WTC11 (cell line): Measurements from ENCODE around the gene MOB3B. TPM values are rescaled to one million over a fixed set of nuclear protein-coding genes. Genes with fewer than 3 reads are reported as not detected.

Experiments
- ATAC-seq: fragments of 200-7000 bp; cut with Tn5 transposase; 2 replicates; pipeline ENCODE4 v1.10.0; 2021; ENCODE audit warnings: mild to moderate bottlenecking, moderate library complexity
- CTCF ChIA-PET: fragments of 300-600 bp; sonication (Branson Sonifier 250); formaldehyde crosslinking; loops from one replicate; lab custom pipeline; 2021; ENCODE audit warnings: antibody characterized with exemption; lab: Charles Lee
- POLR2A ChIA-PET: fragments of 350-600 bp; sonication (Branson Sonifier 250); formaldehyde crosslinking; loops from one replicate; lab custom pipeline; 2021; ENCODE audit warnings: antibody characterized with exemption; lab: Charles Lee
- DNase-seq: peaks from one replicate; pipeline ENCODE4 v3.0.0; 2021; ENCODE audit warnings: low spot score
- H3K27ac Mint-ChIP-seq: 2 replicates; pipeline ENCODE4 v1.8.0; 2021; ENCODE audit warnings: mixed read lengths
- H3K27me3 Mint-ChIP-seq: 2 replicates; pipeline ENCODE4 v1.8.0; 2021; ENCODE audit warnings: low read depth, mild to moderate bottlenecking, moderate library complexity, mixed read lengths
- H3K36me3 Mint-ChIP-seq: 2 replicates; pipeline ENCODE4 v1.8.0; 2021; ENCODE audit warnings: mixed read lengths
- H3K4me1 Mint-ChIP-seq: 2 replicates; pipeline ENCODE4 v1.8.0; 2022; ENCODE audit warnings: mixed read lengths
- H3K4me3 Mint-ChIP-seq: 2 replicates; pipeline ENCODE4 v1.8.0; 2021; ENCODE audit warnings: mild to moderate bottlenecking, moderate library complexity, mixed read lengths
- H3K9me3 Mint-ChIP-seq: 2 replicates; pipeline ENCODE4 v1.8.0; 2021; ENCODE audit warnings: mixed read lengths
- ATF2 ChIP-seq: sonication (generic); formaldehyde crosslinking; IDR thresholded peaks from 2 replicates; pipeline ENCODE4 v1.8.1; 2022; ENCODE audit warnings: low read depth, missing genetic modification reagents, borderline replicate concordance
- CBFB ChIP-seq: sonication (generic); formaldehyde crosslinking; IDR thresholded peaks from 2 replicates; pipeline ENCODE4 v1.8.1; 2022; ENCODE audit warnings: mild to moderate bottlenecking, low read depth, missing genetic modification reagents
- FOXJ3 ChIP-seq: sonication (generic); formaldehyde crosslinking; IDR thresholded peaks from 2 replicates; pipeline ENCODE4 v1.9.0; 2021; ENCODE audit warnings: missing genetic modification reagents, mild to moderate bottlenecking, borderline replicate concordance
- FOXK1 ChIP-seq: sonication (generic); formaldehyde crosslinking; IDR thresholded peaks from 2 replicates; pipeline ENCODE4 v1.8.0; 2022; ENCODE audit warnings: mild to moderate bottlenecking, moderate library complexity, missing genetic modification reagents
- FOXP1 ChIP-seq: sonication (generic); formaldehyde crosslinking; IDR thresholded peaks from 2 replicates; pipeline ENCODE4 v1.8.0; 2022; ENCODE audit warnings: missing genetic modification reagents, mild to moderate bottlenecking, moderate library complexity, borderline replicate concordance
- FOXP4 ChIP-seq: sonication (generic); formaldehyde crosslinking; IDR thresholded peaks from 2 replicates; pipeline ENCODE4 v1.8.0; 2022; ENCODE audit warnings: mild to moderate bottlenecking, missing genetic modification reagents
- HMGXB4 ChIP-seq: sonication (generic); formaldehyde crosslinking; IDR thresholded peaks from 2 replicates; pipeline ENCODE4 v1.8.1; 2023; ENCODE audit warnings: mild to moderate bottlenecking, moderate library complexity, missing genetic modification reagents
- JUN ChIP-seq: sonication (generic); formaldehyde crosslinking; IDR thresholded peaks from 2 replicates; pipeline ENCODE4 v1.8.0; 2023; ENCODE audit warnings: mild to moderate bottlenecking, missing genetic modification reagents
- KAT7 ChIP-seq: sonication (generic); formaldehyde crosslinking; IDR thresholded peaks from 2 replicates; pipeline ENCODE4 v1.8.1; 2023; ENCODE audit warnings: missing genetic modification reagents, mild to moderate bottlenecking, borderline replicate concordance
- MAX ChIP-seq: sonication (generic); formaldehyde crosslinking; IDR thresholded peaks from 2 replicates; pipeline ENCODE4 v1.8.0; 2022; ENCODE audit warnings: mild to moderate bottlenecking, missing genetic modification reagents
- MYBL2 ChIP-seq: sonication (generic); formaldehyde crosslinking; IDR thresholded peaks from 2 replicates; pipeline ENCODE4 v1.8.1; 2023; ENCODE audit warnings: mild to moderate bottlenecking, moderate library complexity, missing genetic modification reagents
- SMAD4 ChIP-seq: sonication (generic); formaldehyde crosslinking; IDR thresholded peaks from 2 replicates; pipeline ENCODE4 v1.8.0; 2022; ENCODE audit warnings: mild to moderate bottlenecking, missing genetic modification reagents
- TCF7 ChIP-seq: sonication (generic); formaldehyde crosslinking; IDR thresholded peaks from 2 replicates; pipeline ENCODE4 v1.8.0; 2022; ENCODE audit warnings: mild to moderate bottlenecking, low read depth, missing genetic modification reagents, moderate library complexity
- TP53 ChIP-seq: sonication (generic); formaldehyde crosslinking; IDR thresholded peaks from 2 replicates; pipeline ENCODE4 v1.8.1; 2023; ENCODE audit warnings: mild to moderate bottlenecking, missing genetic modification reagents
- ZBTB21 ChIP-seq: sonication (generic); formaldehyde crosslinking; IDR thresholded peaks from 2 replicates; pipeline ENCODE4 v1.8.1; 2023; ENCODE audit warnings: mild to moderate bottlenecking, missing genetic modification reagents, borderline replicate concordance
- ZNF232 ChIP-seq: sonication (generic); formaldehyde crosslinking; IDR thresholded peaks from 2 replicates; pipeline ENCODE4 v1.8.0; 2022; ENCODE audit warnings: mild to moderate bottlenecking, missing genetic modification reagents
- ZNF396 ChIP-seq: fragments of 250-450 bp; sonication (Bioruptor Pico); IDR thresholded peaks from 2 replicates; pipeline ENCODE4 v1.8.0; 2021; ENCODE audit warnings: mild to moderate bottlenecking, moderate library complexity, borderline replicate concordance
- total RNA-seq: library from RNA; stranded (reverse); gene quantifications from 3 replicates; pipeline ENCODE4 v1.2.3, GENCODE V29; 2021
- TF ChIP-seq, protein P1 (sequence below): sonication (generic); formaldehyde crosslinking; IDR thresholded peaks from 2 replicates; pipeline ENCODE4 v1.8.0; 2023; ENCODE audit warnings: missing genetic modification reagents
- TF ChIP-seq, protein P2 (sequence below): sonication (generic); formaldehyde crosslinking; IDR thresholded peaks from 2 replicates; pipeline ENCODE4 v1.8.1; 2023; ENCODE audit warnings: mild to moderate bottlenecking, missing genetic modification reagents, moderate library complexity
- TF ChIP-seq, protein P3 (sequence below): sonication (generic); formaldehyde crosslinking; IDR thresholded peaks from 2 replicates; pipeline ENCODE4 v1.8.0; 2023; ENCODE audit warnings: mild to moderate bottlenecking, missing genetic modification reagents

Gene MOB3B
- total RNA-seq, 1 experiment from 2014 or later = 25.1 TPM

DNA sequence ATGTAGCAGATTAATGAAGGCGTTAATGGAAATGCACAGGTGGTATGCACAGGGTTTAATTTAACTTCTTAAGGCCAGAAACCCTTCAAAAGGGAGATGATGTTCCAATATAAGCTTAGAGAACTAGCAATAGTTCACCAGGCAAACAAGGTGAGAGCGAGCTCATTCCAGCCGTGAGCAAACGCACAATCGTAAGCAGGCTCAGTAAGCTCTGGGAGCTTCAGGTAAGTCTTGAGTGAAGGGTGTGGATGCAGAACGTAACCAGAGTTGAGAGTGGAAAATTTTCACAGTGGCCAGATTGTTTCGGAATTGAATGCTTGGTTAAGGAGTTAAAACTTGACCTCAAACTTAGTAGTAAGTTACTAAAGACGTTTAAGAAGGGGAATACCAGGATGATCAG lies 238.3 kb downstream of the MOB3B start (continued):
- no peak for TF ChIP-seq HMGXB4 (CRISPR knock-in tag)

- Mint-ChIP-seq H3K27me3 (no peaks in the 10 kb centered on the region), H3K9me3 (no peaks in the 10 kb centered on the region), H3K4me3 (no peak overlapping the region), H3K36me3 (no peaks in the 10 kb centered on the region), H3K27ac (no peak overlapping the region), H3K4me1 (peaks cover 11% of the 10 kb centered on the region)
- ChIA-PET POLR2A (no interaction called here), CTCF (interaction anchor here (1.1 kb wide), 1 partner anchor 255 kb away, joined by 3 read pairs; no protein-coding TSS in a partner anchor)
- no peak for DNase-seq
- TF ChIP-seq KAT7 (no peak), MYBL2 (no peak), MAX (CRISPR knock-in tag) (no peak), FOXP4 (CRISPR knock-in tag) (no peak), CBFB (CRISPR knock-in tag) (no peak), HMGXB4 (CRISPR knock-in tag) (no peak), ATF2 (CRISPR knock-in tag) (no peak), FOXJ3 (CRISPR knock-in tag) (no peak), TP53 (CRISPR knock-in tag) (no peak), ZNF396 (no peak), FOXK1 (no peak), ZNF232 (no peak), TCF7 (CRISPR knock-in tag) (no peak), JUN (CRISPR knock-in tag) (no peak), ZBTB21 (CRISPR knock-in tag) (no peak), SMAD4 (CRISPR knock-in tag) (no peak), FOXP1 (CRISPR knock-in tag) (no peak)
- TF ChIP-seq, protein P1, sequence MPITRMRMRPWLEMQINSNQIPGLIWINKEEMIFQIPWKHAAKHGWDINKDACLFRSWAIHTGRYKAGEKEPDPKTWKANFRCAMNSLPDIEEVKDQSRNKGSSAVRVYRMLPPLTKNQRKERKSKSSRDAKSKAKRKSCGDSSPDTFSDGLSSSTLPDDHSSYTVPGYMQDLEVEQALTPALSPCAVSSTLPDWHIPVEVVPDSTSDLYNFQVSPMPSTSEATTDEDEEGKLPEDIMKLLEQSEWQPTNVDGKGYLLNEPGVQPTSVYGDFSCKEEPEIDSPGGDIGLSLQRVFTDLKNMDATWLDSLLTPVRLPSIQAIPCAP (CRISPR knock-in tag) = no peak
- TF ChIP-seq, protein P2, sequence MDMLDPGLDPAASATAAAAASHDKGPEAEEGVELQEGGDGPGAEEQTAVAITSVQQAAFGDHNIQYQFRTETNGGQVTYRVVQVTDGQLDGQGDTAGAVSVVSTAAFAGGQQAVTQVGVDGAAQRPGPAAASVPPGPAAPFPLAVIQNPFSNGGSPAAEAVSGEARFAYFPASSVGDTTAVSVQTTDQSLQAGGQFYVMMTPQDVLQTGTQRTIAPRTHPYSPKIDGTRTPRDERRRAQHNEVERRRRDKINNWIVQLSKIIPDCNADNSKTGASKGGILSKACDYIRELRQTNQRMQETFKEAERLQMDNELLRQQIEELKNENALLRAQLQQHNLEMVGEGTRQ (CRISPR knock-in tag) = no peak
- TF ChIP-seq, protein P3, sequence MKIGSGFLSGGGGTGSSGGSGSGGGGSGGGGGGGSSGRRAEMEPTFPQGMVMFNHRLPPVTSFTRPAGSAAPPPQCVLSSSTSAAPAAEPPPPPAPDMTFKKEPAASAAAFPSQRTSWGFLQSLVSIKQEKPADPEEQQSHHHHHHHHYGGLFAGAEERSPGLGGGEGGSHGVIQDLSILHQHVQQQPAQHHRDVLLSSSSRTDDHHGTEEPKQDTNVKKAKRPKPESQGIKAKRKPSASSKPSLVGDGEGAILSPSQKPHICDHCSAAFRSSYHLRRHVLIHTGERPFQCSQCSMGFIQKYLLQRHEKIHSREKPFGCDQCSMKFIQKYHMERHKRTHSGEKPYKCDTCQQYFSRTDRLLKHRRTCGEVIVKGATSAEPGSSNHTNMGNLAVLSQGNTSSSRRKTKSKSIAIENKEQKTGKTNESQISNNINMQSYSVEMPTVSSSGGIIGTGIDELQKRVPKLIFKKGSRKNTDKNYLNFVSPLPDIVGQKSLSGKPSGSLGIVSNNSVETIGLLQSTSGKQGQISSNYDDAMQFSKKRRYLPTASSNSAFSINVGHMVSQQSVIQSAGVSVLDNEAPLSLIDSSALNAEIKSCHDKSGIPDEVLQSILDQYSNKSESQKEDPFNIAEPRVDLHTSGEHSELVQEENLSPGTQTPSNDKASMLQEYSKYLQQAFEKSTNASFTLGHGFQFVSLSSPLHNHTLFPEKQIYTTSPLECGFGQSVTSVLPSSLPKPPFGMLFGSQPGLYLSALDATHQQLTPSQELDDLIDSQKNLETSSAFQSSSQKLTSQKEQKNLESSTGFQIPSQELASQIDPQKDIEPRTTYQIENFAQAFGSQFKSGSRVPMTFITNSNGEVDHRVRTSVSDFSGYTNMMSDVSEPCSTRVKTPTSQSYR (CRISPR knock-in tag) = no peak
- peak; percentile 76 for ATAC-seq
These were observed 247.3 kb downstream of the MOB3B start for GRCh38 chr9:27282269-27282668.
